GM21786 (cell line): Measurements from ENCODE around the gene MC4R.
"Not testable (repeated sequence)": the region's sequence is repeated elsewhere in the genome, so short reads cannot be mapped to it uniquely, and the experiment has no call there.

Experiments used
- ATAC-seq: cut with Tn5 transposase; IDR thresholded peaks from one replicate; pipeline ENCODE4 v1.9.1; 2021; ENCODE audit not compliant: unreplicated experiment

Gene MC4R

GRCh38 chr18:60372596-60372995 is at the start of gene MC4R:
TSS of gene MC4R (minus strand) at chr18:60372775. CDS start at chr18:60372349, 426 bp downstream.
- no peak for ATAC-seq

- not testable (repeated sequence) for ATAC-seq
Observed at GRCh38 chr18:60422306-60422705, 49.7 kb upstream of the MC4R start.

- ATAC-seq = no peak
Observed at GRCh38 chr18:60421356-60422118, 49.0 kb upstream of the MC4R start.

DNA sequence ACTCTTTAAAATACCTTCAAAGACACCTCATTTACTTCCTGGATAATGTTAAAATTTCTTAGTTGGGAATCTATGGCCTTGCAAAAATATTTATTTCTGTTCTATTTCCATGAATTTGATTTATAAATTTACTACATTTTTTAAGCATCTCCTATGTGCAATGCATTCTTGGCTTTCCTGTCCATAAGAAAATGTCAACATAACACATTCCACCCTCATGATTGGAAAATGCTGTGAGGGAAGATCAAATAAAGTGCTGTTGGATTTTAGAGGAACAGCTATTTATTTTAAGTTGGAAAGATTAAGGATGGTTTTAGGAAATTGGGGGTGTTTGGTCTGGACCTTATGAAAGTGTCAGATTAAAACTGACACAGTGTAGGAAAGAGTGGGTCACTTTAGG is 45.4 kb upstream of the MC4R start:
- no peak for ATAC-seq

GRCh38 chr18:60413944-60414547 is 41.5 kb upstream of the MC4R start:
- peak; percentile 64 for ATAC-seq

DNA sequence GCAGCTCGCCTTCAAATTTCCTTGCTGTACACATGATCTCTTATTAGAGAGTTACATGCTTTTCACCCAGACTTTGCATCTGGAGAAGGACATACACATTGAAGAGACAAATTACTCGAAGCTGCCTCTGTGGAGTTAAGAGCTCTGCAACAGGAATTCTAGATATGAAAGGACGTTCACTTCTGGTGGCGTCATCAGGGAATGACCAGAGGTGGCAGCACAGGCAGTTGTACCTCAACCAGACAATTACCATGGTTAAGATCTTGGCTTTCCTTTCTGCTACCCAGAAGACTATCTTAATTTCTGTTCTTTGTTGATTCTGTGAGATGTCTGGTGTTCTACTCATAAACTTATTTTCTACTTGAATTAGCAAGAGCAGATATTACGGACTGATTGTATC is 39.1 kb upstream of the MC4R start:
- no peak for ATAC-seq

- no peak for ATAC-seq
Observed at GRCh38 chr18:60406721-60407120, 34.1 kb upstream of the MC4R start.

DNA sequence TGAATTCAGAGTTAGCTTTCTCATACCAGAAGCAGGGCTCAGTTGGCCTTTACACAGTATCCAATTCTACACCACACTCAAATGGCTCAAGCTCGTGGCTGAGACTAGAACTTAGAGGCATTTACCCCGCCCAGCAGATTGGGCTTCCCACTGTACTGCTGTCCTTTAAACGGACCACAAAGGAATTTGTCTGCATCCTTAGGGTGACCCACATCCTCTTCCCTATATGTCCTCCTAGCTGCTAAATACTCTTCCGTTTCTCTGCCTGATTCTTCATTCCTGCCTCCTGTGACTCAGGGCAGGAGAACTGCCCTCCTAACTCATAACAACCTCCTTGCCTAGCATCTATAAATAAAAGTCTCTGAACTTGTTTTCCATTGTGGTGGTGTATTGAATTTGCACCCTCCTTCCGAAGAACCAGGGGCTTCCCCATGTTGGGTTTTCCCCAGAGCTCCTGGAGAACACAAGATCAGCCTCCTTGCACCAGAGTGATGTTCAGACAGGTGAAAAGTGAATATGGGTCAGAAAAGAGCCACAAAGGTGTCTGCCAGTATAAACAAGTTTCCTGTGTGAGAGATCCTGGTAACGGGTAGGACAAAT is 32.0 kb upstream of the MC4R start:
- no peak for ATAC-seq

- no peak for ATAC-seq
Observed at GRCh38 chr18:60401346-60401745, 28.8 kb upstream of the MC4R start.

DNA sequence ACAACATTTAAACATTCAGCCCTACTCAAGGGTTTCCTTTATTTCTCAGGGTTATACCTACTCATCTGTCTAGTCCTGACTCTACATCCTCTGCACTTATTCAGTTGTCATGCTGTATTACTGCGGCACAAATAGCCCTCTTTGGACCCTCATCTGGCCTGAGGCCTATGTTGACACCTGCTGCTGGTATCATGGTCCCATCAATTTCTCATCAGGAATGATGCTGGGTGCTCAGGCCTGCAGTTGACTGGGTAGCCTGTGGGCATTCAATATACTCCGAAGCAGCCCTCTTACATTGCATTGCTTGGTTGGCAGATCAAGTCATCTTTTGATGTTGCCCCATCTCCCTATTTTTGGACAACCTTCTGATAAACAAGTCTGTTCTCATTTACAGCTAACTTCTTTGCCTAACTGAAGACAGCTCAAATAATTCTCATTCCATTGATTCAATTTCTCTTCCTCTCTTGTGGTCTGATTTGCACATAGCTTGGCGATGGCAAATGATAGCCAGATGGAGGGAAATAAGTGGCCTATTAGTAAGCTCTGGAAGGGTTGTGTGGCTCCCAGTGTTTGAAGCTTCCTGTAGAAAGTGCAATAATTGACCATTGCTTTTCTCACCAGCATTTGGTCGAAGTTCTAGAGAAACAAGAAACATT is 19.1 kb upstream of the MC4R start:
- no peak for ATAC-seq

DNA sequence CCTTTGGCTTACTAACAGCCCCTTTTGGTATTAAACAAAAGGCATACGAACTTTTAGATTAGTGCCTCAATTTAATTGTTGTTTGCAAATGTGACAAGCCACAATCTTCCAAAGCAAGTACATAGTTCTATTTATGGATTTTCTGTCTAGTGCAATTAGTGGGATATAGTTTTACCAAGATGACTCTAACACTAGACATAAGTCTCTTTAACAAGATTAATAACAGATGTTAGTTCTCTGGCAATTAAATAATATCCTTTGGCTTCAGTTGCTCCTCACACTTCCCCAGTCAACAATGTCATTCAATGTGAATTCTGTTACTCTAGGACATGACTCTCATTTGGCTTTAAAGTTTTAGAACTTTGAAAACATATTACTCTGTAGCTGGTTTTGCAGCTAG is 16.7 kb upstream of the MC4R start:
- ATAC-seq = no peak

- ATAC-seq = no peak
Observed at GRCh38 chr18:60385693-60386092, 13.1 kb upstream of the MC4R start.

GRCh38 chr18:60383893-60384292 is 11.3 kb upstream of the MC4R start:
- no peak for ATAC-seq

DNA sequence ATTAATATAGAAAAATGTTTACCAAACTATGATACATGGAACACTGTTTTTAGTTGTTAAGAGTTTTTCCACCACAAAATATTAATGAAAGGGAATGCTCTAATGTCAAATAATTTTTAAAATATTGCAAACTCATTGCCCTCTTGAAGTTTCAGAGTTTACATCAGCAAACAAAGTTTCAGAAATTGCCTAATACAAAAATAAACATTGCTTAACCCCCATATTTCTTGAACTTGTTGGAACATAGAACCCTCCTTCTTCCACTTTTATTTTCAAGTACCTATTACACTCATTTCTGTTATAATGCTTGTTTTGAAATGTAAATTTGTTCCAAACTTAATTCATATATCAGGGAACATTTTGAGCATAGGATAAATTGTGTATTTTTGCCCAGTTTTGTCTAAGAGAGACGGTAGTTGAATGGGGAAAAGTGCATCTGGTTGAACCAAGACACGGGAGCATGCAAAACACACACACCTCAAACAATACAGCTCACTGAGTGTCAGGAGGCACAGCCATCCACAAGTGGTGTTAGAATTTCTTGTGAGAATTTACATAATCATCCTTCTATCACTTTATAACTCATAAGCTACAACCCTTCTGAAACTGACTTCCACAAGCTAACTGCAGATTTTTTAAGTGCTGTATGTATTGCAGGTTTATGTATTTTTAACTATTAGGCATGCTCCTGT is 5.3 kb upstream of the MC4R start:
- ATAC-seq = no peak

GRCh38 chr18:60372132-60372531 is 443 bp downstream of the MC4R start:
- ATAC-seq = no peak

DNA sequence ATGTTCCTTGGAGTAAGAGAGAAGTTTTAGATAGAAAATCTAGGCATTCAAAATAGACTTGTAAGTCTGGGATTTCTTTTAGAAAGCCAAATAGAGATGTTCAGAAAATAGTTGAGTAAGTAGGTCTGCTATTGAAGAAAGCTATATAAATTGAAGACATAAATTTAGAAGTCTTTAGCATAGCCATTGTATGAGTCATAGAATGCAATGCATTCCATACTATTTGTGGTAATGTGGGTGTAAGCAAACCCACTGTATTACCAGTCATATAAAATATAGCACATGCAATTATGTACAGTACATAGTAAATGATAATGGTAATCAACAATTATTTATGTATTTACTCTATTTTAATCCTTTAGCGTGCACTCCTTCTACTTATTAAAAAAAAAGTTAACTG is 14.1 kb downstream of the MC4R start:
- no peak for ATAC-seq

GRCh38 chr18:60350941-60351340 is 21.6 kb downstream of the MC4R start:
- no peak for ATAC-seq

DNA sequence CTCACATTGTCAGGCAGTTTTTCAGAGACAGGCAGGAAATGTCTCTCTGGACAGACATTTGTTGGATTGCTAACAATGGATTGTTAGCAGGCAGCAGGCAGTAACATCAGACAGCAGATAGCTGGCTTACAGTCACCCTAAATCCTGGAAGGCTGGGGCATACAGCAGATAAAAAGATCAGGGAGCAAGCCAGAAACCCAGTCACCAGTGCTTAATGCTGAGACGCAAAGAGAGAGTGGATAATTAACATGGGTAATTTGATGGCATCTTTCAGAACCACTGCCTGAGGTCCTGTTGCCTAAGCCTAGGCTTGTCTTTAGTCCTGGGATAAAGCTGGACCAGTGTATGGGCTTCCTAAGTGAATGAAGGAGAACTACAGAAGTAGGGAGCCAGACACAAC is 22.4 kb downstream of the MC4R start:
- no peak for ATAC-seq

DNA sequence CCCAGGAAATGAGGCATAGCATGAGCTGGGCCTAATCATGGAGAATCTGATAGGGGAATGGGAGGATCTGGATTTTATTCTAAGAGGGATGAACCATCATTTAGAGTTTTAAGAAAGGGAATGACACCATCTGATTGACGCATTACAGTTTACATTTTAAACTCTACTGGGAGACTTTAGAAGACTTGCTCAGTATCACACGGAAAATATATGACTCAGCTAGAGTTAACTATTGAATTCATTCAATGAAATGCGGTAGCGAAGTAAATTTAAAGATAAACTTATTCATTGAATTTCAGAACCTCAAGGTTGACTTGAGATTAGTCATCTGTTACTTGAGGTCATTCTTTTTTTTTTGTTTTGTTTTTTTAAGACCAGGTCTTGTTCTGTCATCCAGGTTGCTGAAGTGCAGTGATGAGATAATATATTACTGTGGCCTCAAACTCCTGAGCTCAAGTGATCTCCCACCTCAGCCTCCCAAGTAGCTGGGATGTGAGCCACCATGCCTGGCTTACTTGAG is 25.0 kb downstream of the MC4R start:
- no peak for ATAC-seq

GRCh38 chr18:60339018-60339417 is 33.6 kb downstream of the MC4R start:
- ATAC-seq = no peak

GRCh38 chr18:60331890-60332289 is 40.7 kb downstream of the MC4R start:
- no peak for ATAC-seq
